ENCODE results near the gene GDPGP1. TPM values are rescaled to one million over a fixed set of nuclear protein-coding genes. Genes with fewer than 3 reads are reported as not detected.
"Not testable (repeated sequence)": the region's sequence is repeated elsewhere in the genome, so short reads cannot be mapped to it uniquely, and the experiment has no call there.

The GDPGP1 gene, protein sequence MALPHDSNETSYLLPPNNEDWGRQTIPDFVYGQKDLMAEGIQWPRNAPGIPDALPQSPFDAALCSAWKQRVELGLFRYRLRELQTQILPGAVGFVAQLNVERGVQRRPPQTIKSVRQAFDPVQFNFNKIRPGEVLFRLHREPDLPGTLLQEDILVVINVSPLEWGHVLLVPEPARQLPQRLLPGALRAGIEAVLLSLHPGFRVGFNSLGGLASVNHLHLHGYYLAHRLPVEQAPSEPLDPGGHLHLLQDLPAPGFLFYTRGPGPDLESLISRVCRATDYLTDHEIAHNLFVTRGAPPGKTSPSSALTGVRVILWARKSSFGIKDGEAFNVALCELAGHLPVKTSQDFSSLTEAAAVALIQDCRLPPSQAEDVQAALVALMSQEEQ
- 1 to 10 TPM; 4.2 to 8.0 (median 5.2) TPM for total RNA-seq

DNA sequence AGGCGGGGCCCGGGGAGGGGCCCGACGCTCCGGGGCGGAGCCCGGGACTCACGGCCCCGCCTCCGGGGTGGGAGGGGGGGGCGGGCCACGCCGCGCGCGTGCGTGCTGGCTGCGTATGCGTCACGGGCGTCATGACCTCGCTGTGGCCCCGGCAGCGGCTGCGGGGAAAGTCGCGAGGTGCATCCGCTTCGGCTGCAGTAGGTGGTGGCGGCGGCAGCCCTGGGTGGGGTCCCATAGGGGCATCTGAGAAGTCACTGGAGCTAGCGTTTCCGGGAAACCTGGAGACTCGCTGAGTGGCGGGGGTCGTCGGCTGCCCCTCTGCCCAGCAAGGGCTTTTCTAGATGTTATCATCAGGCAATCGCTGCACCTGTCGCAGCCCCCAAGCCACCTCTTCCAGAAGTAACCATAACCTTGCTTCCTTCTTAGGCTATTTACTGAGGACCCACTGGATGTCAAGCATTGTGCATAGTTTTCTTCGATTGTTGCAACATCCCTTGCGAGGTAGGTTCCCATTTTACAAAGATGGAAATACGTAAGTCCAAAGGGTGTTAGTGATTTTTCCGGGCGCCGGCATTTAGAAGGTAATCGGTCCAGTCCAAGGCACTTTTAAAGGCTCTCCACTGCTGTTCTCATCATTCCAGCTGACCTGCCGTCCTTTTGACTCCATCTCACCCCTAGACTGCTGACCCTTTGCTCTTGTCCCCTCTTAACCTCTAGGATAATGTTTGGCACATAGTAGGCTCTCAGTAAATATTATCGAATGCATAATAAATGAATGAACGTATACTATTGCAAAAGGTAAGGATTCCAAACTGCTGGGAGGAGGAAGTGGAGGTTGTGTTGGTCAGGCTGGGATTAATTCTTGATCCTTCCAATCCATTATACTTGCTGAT, at the start of gene GDPGP1:
TSS of gene GDPGP1 (plus strand) at position 114 of the 893 bp plus-strand sequence. CDS start 6,700 bp downstream, outside the sequence.
- ATAC-seq (ENCODE audit: low FRiP score), result no peak
- DNase-seq (ENCODE audit: low spot score), result peak; percentile 60
- TF ChIP-seq, protein P1, sequence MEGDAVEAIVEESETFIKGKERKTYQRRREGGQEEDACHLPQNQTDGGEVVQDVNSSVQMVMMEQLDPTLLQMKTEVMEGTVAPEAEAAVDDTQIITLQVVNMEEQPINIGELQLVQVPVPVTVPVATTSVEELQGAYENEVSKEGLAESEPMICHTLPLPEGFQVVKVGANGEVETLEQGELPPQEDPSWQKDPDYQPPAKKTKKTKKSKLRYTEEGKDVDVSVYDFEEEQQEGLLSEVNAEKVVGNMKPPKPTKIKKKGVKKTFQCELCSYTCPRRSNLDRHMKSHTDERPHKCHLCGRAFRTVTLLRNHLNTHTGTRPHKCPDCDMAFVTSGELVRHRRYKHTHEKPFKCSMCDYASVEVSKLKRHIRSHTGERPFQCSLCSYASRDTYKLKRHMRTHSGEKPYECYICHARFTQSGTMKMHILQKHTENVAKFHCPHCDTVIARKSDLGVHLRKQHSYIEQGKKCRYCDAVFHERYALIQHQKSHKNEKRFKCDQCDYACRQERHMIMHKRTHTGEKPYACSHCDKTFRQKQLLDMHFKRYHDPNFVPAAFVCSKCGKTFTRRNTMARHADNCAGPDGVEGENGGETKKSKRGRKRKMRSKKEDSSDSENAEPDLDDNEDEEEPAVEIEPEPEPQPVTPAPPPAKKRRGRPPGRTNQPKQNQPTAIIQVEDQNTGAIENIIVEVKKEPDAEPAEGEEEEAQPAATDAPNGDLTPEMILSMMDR (IDR thresholded peaks at IDR 0.05), result no peak

DNA sequence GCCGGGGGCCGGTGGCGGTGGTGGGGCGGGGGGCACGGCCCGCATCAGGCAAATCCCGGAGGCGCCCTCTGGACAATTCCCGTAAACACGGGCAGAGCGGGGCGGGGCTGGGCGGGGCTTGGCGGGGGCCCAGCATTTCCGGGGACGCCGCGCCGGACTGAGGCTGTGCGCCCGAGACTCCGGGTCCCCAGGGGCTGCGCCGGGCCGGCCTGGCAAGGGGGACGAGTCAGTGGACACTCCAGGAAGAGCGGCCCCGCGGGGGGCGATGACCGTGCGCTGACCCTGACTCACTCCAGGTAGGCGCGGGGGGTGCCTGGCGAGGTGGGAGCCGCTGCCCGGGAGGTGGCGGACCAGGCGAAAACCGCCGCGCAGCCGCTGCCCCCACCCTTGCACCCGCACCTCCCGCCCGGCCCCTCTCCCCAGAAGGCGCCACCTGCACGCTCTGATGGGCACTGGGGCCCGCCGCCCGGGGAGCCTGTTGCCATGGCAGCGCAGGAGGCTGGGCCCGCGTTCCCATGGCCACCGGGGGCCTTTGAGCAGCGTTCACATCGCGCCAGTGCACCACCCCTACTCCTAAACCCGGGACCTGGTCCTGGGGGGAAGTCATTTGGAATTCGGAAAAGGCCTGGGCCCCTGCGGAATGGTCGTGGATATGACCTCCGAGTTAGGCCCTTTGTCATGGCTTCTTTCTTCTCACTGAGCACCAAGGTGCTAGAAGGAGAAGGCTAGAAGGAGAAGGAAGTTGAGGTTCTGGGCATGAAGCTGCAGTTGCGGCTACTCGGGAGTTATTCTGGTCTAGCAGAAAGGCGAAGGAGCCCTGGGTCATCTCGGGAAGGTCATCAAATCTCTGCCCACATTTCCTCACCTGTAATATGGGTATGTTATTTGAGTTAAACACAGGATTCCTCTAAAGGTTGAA, 49.0 kb upstream of the GDPGP1 start:
- TF ChIP-seq, protein P1 (IDR thresholded peaks at IDR 0.05), result no peak
- ATAC-seq (ENCODE audit: low FRiP score) (peak; percentile 70), DNase-seq (ENCODE audit: low spot score) (no peak)

DNA sequence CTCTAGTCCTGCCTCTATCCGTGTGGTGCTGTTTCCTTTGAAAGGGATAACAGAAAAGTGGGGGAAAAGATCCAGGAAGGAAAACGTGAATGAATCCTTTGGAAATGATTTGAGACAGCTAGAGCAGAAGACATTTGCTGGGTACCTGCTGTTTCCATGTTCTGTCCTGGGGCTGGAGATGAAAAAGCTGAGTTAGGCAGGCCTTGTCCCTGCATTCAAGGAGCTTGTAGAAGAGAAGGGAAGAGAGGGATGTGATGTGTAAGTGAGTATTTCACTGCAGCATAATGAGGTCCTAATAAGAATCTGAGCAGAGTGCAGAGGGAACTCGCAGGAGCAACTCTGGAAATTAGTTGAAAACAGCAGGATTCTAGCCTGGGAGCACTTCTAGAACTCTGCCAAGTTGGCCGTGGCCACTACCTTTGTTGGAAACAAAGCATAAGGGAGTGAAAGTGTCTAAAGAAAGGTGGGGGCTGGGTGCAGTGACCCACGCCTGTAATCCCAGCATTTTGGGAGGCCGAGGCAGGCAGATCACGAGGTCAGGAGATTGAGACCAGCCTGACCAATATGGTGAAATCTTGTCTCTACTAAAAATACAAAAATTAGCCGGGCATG, 46.6 kb upstream of the GDPGP1 start:
- DNase-seq (ENCODE audit: low spot score) (no peak), ATAC-seq (ENCODE audit: low FRiP score) (no peak)
- TF ChIP-seq, protein P1 (IDR thresholded peaks at IDR 0.05), result no peak

DNA sequence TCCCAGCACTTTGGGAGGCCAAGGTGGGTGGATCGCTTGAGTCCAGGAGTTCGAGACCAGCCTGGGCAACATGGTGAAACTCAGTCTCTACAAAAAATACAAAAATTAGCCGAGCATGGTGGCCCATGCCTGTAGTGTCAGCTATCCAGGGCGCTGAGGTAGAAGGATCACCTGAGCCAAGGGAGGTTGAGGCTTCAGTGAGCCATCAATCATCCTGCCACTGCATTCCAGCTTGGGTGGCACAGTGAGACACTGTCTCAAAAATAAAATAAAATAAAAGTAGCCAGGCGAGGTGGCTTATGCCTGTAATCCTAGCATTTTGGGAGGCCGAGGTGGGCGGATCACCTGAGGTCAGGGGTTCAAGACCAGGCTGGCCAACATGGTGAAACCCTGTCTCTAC, 45.9 kb upstream of the GDPGP1 start:
- ATAC-seq (ENCODE audit: low FRiP score); DNase-seq (ENCODE audit: low spot score): not testable (repeated sequence)

DNA sequence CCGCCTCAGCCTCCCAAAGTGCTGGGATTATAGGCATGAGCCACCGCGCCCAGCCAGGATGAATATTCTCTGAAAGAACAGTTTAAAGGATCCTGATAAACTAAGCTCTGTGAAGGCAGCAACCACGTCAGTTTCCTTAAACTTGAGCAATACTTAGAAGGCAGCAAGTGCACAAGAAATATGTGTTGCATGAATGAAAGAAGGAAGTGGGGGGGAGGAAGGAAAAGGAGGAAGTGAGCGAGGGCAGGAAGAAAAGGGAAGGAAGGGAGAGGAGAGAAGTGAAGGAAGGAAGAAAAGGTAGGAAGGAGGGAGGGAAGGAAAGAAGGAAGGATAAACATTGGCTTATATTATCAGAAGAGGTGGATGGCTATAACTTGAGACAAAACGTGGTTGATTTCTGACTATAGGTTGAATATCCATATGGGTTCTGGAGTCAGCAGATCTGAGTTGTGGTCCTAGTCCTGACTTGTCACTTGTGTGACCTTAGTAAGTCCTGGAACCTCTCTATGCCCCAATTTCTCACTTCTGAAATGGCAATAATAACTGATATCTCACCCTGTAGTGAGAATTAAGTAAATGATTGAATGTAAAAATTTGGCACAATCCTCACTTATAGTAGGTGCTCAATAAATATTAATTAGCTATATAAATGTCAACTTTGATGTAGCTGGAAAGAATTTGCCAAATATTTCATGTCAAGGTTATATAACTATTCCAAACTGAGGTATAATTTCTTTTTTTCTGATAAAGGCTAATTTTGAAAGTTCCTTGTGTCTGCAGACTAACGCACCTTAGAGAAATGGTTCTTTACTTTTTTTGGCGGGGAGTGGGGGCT, 44.9 kb upstream of the GDPGP1 start:
- TF ChIP-seq, protein P1 (IDR thresholded peaks at IDR 0.05), result no peak
- ATAC-seq (ENCODE audit: low FRiP score), result no peak
- DNase-seq (ENCODE audit: low spot score), result no peak

DNA sequence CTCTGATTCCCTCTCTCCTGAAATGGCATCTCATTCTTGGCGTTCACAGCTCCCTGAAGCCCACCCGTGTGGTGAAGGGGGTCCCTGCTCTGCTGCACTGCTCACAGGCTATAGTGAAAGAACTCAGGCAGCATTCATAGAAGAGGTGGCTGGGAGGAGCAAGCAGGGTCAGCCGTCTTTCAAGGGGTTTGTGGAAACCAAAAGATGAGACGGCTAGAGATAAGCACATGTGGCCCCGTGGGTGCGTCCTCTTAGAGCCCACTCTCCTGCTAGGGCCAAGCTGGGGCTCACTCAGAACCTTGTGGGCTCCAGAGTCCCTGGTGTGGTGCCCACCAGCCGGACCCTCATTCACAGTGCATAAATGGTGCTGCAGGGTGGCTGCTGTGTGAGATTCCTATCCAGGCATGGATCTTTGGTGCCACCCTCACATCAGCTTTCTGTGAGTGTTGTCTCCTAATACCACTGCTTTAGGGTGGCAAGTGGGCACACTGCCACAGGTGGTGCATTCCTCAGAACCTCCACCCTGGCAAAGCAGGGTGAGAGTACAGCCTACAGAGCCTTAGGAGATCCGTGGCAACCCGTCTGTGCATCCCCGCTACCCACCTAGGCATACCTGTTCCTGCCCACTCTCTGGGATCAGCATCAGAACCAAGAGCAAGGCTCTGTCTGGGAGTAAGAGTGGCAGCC, 44.1 kb upstream of the GDPGP1 start:
- TF ChIP-seq, protein P1 (IDR thresholded peaks at IDR 0.05), result no peak
- no peak for ATAC-seq (ENCODE audit: low FRiP score)
- no peak for DNase-seq (ENCODE audit: low spot score)

Measured in omental fat pad (tissue), 4 donors.